Mesothelial cell of epicardium (in vitro differentiated cells): ENCODE measurements around the gene DYRK1A. TPM values are rescaled to one million over a fixed set of nuclear protein-coding genes. Genes with fewer than 3 reads are reported as not detected.

ENCODE experiments used
- DNase-seq, 2 experiments: peaks; one replicate each; pipeline ENCODE4 v3.0.0; 2021; ENCODE audit warnings: low spot score in 2 of 2; ENCODE audit not compliant: unreplicated experiment in 2 of 2
- H3K27ac Mint-ChIP-seq: 2 replicates; pipeline ENCODE4 v1.8.0; 2021; ENCODE audit warnings: mixed read lengths
- H3K27me3 Mint-ChIP-seq: 2 replicates; pipeline ENCODE4 v1.8.0; 2021; ENCODE audit warnings: low read depth, mixed read lengths
- H3K36me3 Mint-ChIP-seq: 2 replicates; pipeline ENCODE4 v1.8.0; 2021; ENCODE audit warnings: mixed read lengths
- H3K4me1 Mint-ChIP-seq: 2 replicates; pipeline ENCODE4 v1.8.0; 2021; ENCODE audit warnings: mixed read lengths
- H3K4me3 Mint-ChIP-seq: 2 replicates; pipeline ENCODE4 v1.8.0; 2021; ENCODE audit warnings: mild to moderate bottlenecking, moderate library complexity, mixed read lengths
- H3K9me3 Mint-ChIP-seq: 2 replicates; pipeline ENCODE4 v1.8.0; 2021; ENCODE audit warnings: mixed read lengths
- total RNA-seq: library from RNA; stranded (reverse); gene quantifications from 3 replicates; pipeline ENCODE4 v1.2.1, GENCODE V29; 2021
- TF ChIP-seq, protein P1 (sequence below): fragments of 200-600 bp; sonication (generic); IDR thresholded peaks from one replicate; pipeline ENCODE4 v1.5.0; 2021; ENCODE audit warnings: antibody characterized with exemption; ENCODE audit not compliant: unreplicated experiment

The DYRK1A gene
- total RNA-seq, 1 donor from 2014 or later = 79.7 TPM

GRCh38 chr21:37550618-37551330 is 184.2 kb downstream of the DYRK1A start:
- Mint-ChIP-seq H3K27ac (no peak overlapping the region), H3K9me3 (no peaks in the 10 kb centered on the region), H3K4me3 (peak overlapping the region; percentile 34), H3K36me3 (no peaks in the 10 kb centered on the region), H3K27me3 (peaks cover 31% of the 10 kb centered on the region), H3K4me1 (peaks cover 53% of the 10 kb centered on the region)
- TF ChIP-seq, protein P1, sequence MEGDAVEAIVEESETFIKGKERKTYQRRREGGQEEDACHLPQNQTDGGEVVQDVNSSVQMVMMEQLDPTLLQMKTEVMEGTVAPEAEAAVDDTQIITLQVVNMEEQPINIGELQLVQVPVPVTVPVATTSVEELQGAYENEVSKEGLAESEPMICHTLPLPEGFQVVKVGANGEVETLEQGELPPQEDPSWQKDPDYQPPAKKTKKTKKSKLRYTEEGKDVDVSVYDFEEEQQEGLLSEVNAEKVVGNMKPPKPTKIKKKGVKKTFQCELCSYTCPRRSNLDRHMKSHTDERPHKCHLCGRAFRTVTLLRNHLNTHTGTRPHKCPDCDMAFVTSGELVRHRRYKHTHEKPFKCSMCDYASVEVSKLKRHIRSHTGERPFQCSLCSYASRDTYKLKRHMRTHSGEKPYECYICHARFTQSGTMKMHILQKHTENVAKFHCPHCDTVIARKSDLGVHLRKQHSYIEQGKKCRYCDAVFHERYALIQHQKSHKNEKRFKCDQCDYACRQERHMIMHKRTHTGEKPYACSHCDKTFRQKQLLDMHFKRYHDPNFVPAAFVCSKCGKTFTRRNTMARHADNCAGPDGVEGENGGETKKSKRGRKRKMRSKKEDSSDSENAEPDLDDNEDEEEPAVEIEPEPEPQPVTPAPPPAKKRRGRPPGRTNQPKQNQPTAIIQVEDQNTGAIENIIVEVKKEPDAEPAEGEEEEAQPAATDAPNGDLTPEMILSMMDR = no peak
- DNase-seq = no peak

GRCh38 chr21:37551331-37551992 is 184.9 kb downstream of the DYRK1A start:
- no peaks in the 10 kb centered on the region for H3K9me3 Mint-ChIP-seq
- no peak overlapping the region for H3K27ac Mint-ChIP-seq
- DNase-seq = peak in 1 of 2 experiments; percentile 47
- H3K4me1 Mint-ChIP-seq = peaks cover 54% of the 10 kb centered on the region
- H3K4me3 Mint-ChIP-seq = peak overlapping the region; percentile 34
- H3K36me3 Mint-ChIP-seq = no peaks in the 10 kb centered on the region
- TF ChIP-seq, protein P1 = no peak
- peaks cover 32% of the 10 kb centered on the region for H3K27me3 Mint-ChIP-seq

- Mint-ChIP-seq H3K27me3 (peaks cover 32% of the 10 kb centered on the region), H3K36me3 (no peaks in the 10 kb centered on the region), H3K27ac (no peak overlapping the region), H3K4me3 (no peak overlapping the region), H3K9me3 (no peaks in the 10 kb centered on the region), H3K4me1 (peaks cover 48% of the 10 kb centered on the region)
- TF ChIP-seq, protein P1 = no peak
- DNase-seq = no peak
Measured at GRCh38 chr21:37551993-37552355, 185.4 kb downstream of the DYRK1A start.

DNA sequence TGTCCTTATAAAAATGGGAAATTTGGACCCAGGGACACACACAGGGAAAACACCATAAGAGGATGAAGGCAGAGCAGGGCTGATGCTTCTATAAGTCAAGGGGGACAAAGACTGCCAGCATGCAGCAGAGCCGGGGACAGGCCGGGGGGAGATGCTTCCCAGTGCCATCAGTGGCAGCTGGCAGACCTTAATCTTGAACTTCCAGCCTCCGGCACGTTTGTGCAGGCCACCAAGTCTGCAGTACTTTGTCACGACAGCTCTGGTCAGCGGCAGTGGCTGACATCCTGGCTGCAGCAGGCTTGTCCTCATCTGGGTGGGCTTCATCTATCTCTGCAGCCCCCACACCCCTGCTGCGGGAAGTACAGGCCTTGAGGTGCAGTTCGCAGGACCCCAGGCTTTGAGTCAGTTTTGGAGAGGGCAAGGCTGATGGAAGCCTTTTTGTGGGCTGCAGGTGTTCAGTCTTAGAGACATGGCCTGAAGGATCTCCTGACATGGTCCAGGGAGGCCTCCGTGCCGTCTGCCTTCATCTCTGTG is 186.0 kb downstream of the DYRK1A start:
- TF ChIP-seq, protein P1 = no peak
- Mint-ChIP-seq H3K9me3 (no peaks in the 10 kb centered on the region), H3K27me3 (peaks cover 34% of the 10 kb centered on the region), H3K4me1 (peaks cover 42% of the 10 kb centered on the region), H3K4me3 (no peak overlapping the region), H3K36me3 (no peaks in the 10 kb centered on the region), H3K27ac (no peak overlapping the region)
- peak in 1 of 2 experiments; percentile 20 for DNase-seq

GRCh38 chr21:37553078-37553481 is 186.5 kb downstream of the DYRK1A start:
- peak in 1 of 2 experiments; percentile 13 for DNase-seq
- no peak overlapping the region for H3K27ac Mint-ChIP-seq
- TF ChIP-seq, protein P1 = no peak
- peaks cover under 1% of the 10 kb centered on the region for H3K9me3 Mint-ChIP-seq
- H3K4me1 Mint-ChIP-seq = peaks cover 37% of the 10 kb centered on the region
- no peaks in the 10 kb centered on the region for H3K36me3 Mint-ChIP-seq
- no peak overlapping the region for H3K4me3 Mint-ChIP-seq
- peaks cover 34% of the 10 kb centered on the region for H3K27me3 Mint-ChIP-seq
